ENCODE results near the gene EML4. TPM values are rescaled to one million over a fixed set of nuclear protein-coding genes. Genes with fewer than 3 reads are reported as not detected.

Gene EML4
- total RNA-seq, 1 donor from 2014 or later, result 95.8 TPM

- H3K27ac Mint-ChIP-seq, result no peak overlapping the region
- no peak overlapping the region for H3K4me3 Mint-ChIP-seq
- TF ChIP-seq CTCF (IDR thresholded peaks at IDR 0.05), result no peak
- no peaks in the 10 kb centered on the region for H3K27me3 Mint-ChIP-seq
- H3K36me3 Mint-ChIP-seq (ENCODE audit: low read depth), result peaks cover 7% of the 10 kb centered on the region
- intact Hi-C loops (cut with micrococcal nuclease), result no loop called here
- ATAC-seq (ENCODE audit: low read depth) (no peak), DNase-seq (no peak)
- no peaks in the 10 kb centered on the region for H3K9me3 Mint-ChIP-seq
- ChIA-PET POLR2A (interaction anchor here (0.6 kb wide), 1 partner anchor 13 kb away, joined by 3 read pairs; no protein-coding TSS in a partner anchor), CTCF (interaction anchor here (1.1 kb wide), 1 partner anchor 138 kb away, joined by 7 read pairs; no protein-coding TSS in a partner anchor)
- peaks cover 58% of the 10 kb centered on the region for H3K4me1 Mint-ChIP-seq
Measured at GRCh38 chr2:42233976-42234441, 64.9 kb downstream of the EML4 start.

- no peak for ATAC-seq (ENCODE audit: low read depth)
- H3K9me3 Mint-ChIP-seq, result no peaks in the 10 kb centered on the region
- peak overlapping the region; percentile 46 for H3K27ac Mint-ChIP-seq
- peaks cover 65% of the 10 kb centered on the region for H3K4me1 Mint-ChIP-seq
- no peak overlapping the region for H3K4me3 Mint-ChIP-seq
- ChIA-PET CTCF (interaction anchor here (10.6 kb wide), 1 partner anchor 141 kb away, joined by 81 read pairs; no protein-coding TSS in a partner anchor), POLR2A (no interaction called here)
- peaks cover 12% of the 10 kb centered on the region for H3K36me3 Mint-ChIP-seq (ENCODE audit: low read depth)
- H3K27me3 Mint-ChIP-seq, result no peaks in the 10 kb centered on the region
- no peak for DNase-seq
- no peak for TF ChIP-seq CTCF (IDR thresholded peaks at IDR 0.05)
- intact Hi-C loops (cut with micrococcal nuclease), result no loop called here
Measured at GRCh38 chr2:42236911-42237310, 67.8 kb downstream of the EML4 start.

GRCh38 chr2:42238644-42239288 is 69.6 kb downstream of the EML4 start:
- Mint-ChIP-seq H3K27me3 (no peaks in the 10 kb centered on the region), H3K27ac (no peak overlapping the region), H3K36me3 (ENCODE audit: low read depth) (peaks cover 12% of the 10 kb centered on the region), H3K9me3 (no peaks in the 10 kb centered on the region), H3K4me1 (peaks cover 82% of the 10 kb centered on the region), H3K4me3 (no peak overlapping the region)
- intact Hi-C loops (cut with micrococcal nuclease), result loop anchor here (1.0 to 2.0 kb wide), 4 partner anchors 14 to 369 kb away; no protein-coding TSS in a partner anchor
- TF ChIP-seq CTCF (IDR thresholded peaks at IDR 0.05), result no peak
- ChIA-PET POLR2A (interaction anchor here (0.6 kb wide), 2 partner anchors 100 to 137 kb away, joined by 4 to 5 read pairs; no protein-coding TSS in a partner anchor), CTCF (interaction anchor here (1.0 to 10.6 kb wide), 6 partner anchors 9 to 369 kb away, joined by 3 to 81 read pairs (median 6); no protein-coding TSS in a partner anchor)
- DNase-seq, result no peak
- peak; percentile 93 for ATAC-seq (ENCODE audit: low read depth)

DNA sequence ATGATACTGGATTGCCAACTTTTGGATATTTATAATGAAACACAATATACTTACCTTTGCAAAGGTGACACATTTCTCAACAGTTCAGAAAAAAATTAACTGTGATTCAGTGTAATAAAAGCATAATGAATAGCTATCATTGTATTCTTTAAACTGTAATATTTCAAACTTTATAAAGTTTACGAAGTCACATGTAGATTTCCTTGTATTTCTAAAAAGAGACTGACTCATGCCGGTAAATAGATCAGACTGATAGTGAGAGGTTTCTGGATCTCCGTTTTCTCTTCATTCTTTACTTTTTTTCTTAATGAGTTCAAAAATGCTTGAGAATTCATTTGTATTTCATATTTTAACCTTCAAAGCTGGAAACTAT is 70.1 kb downstream of the EML4 start:
- ATAC-seq (ENCODE audit: low read depth), result no peak
- H3K27me3 Mint-ChIP-seq, result no peaks in the 10 kb centered on the region
- no peak for TF ChIP-seq CTCF (IDR thresholded peaks at IDR 0.05)
- POLR2A ChIA-PET, result interaction anchor here (0.6 kb wide), 1 partner anchor 101 kb away, joined by 4 read pairs; no protein-coding TSS in a partner anchor
- H3K4me3 Mint-ChIP-seq, result no peak overlapping the region
- H3K9me3 Mint-ChIP-seq, result no peaks in the 10 kb centered on the region
- CTCF ChIA-PET, result interaction anchor here (1.0 to 10.6 kb wide), 6 partner anchors 9 to 369 kb away, joined by 3 to 81 read pairs (median 6); no protein-coding TSS in a partner anchor
- intact Hi-C loops (cut with micrococcal nuclease), result loop anchor here (2.0 kb wide), 2 partner anchors 14 to 42 kb away; no protein-coding TSS in a partner anchor
- peaks cover 79% of the 10 kb centered on the region for H3K4me1 Mint-ChIP-seq
- H3K27ac Mint-ChIP-seq, result no peak overlapping the region
- no peak for DNase-seq
- H3K36me3 Mint-ChIP-seq (ENCODE audit: low read depth), result peaks cover 12% of the 10 kb centered on the region

- ATAC-seq (ENCODE audit: low read depth) (no peak), DNase-seq (no peak)
- POLR2A ChIA-PET, result interaction anchor here (0.6 kb wide), 1 partner anchor 101 kb away, joined by 4 read pairs; no protein-coding TSS in a partner anchor
- TF ChIP-seq CTCF (IDR thresholded peaks at IDR 0.05), result no peak
- H3K4me1 Mint-ChIP-seq, result peaks cover 83% of the 10 kb centered on the region
- H3K27ac Mint-ChIP-seq, result no peak overlapping the region
- intact Hi-C loops (cut with micrococcal nuclease), result loop anchor here (2.0 kb wide), 2 partner anchors 13 to 43 kb away; no protein-coding TSS in a partner anchor
- no peaks in the 10 kb centered on the region for H3K9me3 Mint-ChIP-seq
- CTCF ChIA-PET, result interaction anchor here (1.0 to 10.6 kb wide), 5 partner anchors 8 to 370 kb away, joined by 3 to 81 read pairs (median 6); no protein-coding TSS in a partner anchor
- no peaks in the 10 kb centered on the region for H3K27me3 Mint-ChIP-seq
- no peak overlapping the region for H3K4me3 Mint-ChIP-seq
- peaks cover 14% of the 10 kb centered on the region for H3K36me3 Mint-ChIP-seq (ENCODE audit: low read depth)
Measured at GRCh38 chr2:42239811-42240210, 70.7 kb downstream of the EML4 start.

Measured in activated B cell treated with CpG ODN at 0.5 μM for 24 hours (primary cell).